Stimulated activated CD8-positive, alpha-beta memory T cell treated with anti-CD3 and anti-CD28 coated beads, Interleukin-7, amount 100 ng/mL, for 1 hour (primary cell): ENCODE results near the gene ENTPD1.

Source experiments
- DNase-seq, 2 donors: peaks; one replicate each; pipeline ENCODE4 v3.0.0-alpha.2; 2020; ENCODE audit warnings: low read depth in 2 of 2

The ENTPD1 gene

DNA sequence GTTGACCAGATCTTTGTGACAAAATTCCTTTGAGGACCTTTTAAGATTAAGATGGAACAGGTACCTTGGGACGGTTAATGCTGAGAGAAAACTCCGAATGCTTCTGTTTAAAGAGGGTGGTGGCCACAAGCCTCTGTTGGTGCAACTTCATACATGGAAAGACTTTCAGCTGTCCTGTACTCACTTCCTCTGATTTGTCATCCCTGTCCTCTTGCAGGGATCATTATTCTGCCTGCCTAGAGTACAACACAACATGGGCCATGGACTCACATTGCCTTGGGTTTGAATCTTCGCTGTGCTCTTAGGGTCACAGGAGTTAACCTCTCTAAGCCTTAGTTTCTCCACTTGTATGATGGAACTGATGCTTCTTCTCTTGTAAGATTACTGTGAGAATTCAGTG is 75.1 kb downstream of the ENTPD1 start:
- DNase-seq: no peak

- DNase-seq: no peak
Measured at GRCh38 chr10:95831515-95831914, 75.6 kb downstream of the ENTPD1 start.

- DNase-seq: peak in 1 of 2 donors; percentile 4
Measured at GRCh38 chr10:95832216-95833041, 76.5 kb downstream of the ENTPD1 start.

DNA sequence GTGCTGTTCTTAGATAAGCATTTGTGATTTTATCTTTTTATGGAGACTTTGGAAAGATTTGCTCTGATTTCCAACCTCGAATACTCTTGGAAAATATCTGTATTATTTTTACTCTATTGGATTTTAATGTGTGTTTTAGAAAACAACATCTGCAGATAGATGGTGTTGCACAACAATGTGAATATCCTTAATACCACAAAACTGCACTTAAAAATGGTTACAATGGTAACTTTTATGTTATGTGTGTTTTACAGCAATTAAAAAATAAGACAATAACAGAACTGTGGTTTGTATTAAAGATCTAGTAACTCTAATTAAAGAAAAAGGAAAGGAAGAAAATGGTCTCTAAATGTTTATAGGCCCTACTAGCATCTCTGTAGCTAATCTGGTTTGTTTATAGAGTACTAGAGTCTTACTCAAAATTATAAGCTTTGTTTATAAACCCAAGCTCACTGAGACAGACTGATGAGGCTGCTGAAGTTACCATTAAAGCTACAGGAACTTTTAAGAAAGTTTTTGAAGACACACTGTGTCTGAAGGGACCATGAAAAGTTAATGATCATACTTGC is 77.2 kb downstream of the ENTPD1 start:
- no peak for DNase-seq

DNA sequence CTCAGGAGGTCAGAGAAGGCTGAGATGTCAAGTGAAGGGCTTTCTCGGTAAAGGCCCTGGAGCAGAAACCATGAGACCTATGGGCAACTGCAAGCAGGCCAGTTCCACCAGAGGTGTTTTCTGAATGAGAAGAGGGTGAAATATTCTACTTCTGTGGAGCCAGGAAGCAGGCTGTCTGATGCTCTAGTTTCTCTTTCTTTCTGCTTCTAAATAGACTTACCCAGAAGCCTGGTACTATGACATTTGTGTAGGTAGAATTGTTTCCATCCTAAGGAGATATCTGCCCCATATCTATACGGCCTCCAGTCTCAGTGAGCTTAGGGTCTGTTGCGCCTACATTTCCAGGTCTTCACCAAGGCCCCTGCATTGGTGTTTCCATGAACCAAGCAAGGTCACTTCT is 78.4 kb downstream of the ENTPD1 start:
- no peak for DNase-seq

DNA sequence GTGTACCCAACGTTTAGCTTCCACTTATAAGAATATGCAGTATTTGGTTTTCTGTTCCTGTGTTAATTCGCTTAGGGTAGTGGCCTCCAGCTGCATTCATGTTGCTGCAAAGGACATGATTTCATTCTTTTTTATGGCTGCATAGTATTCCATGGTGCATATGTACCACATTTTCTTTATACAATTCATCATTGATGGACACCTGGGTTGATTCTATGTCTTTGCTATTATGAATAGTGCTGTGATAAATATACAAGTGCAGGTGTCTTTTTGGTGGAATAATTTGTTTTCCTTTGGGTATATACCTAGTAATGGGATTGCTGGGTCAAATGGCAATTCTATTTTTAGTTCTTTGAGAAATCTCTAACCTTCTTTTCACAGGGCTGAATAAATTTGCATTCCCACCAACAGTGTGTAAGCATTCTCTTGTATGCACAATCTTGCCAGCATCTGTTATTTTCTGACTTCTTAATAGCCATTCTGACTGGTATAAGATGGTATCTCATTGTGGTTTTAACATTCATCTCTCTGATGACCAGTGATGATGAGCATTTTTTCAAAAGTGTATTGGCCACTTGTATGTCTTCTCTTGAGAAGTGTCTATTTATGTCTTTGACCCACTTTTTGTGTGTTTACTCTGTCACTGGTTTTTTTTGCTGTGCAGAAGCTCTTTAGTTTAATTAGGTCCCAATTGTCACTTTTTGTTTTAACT is 79.3 kb downstream of the ENTPD1 start:
- DNase-seq: no peak

GRCh38 chr10:95835911-95836310 is 79.9 kb downstream of the ENTPD1 start:
- no peak for DNase-seq

DNA sequence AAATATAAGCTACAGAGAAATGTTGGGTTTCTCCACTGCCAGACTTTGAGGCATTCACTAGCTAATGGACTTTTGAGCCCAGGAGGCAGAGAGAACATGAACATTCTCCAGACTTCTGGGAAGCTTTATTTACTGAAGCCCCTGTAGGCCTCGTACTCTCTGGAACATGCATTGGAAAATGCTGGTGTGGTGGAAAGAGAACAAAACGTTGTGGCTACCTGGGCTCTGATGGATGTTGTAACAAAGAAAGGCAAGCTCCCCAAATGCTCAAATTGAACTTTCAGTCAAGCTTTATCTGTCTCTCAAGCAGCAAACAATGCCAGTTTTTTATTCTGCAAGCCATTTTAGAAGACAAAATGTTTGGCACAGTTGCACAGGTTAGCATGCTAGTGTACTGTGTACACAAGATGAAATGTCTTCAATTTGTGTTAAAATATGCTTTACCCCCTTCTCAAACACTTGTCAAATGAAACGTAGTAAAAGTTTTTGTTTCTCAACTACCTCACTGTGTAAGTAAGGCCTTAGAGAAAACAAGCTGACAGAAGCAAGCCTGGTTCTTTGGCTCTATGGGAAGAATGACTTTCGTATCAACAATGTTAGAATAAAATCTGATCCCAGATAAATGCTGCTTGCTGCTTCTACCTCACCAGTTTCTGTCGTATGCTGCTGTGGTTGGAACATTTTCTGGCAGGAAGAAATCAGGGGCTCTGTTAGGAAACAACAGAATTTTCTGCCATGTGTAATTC is 80.8 kb downstream of the ENTPD1 start:
- DNase-seq: no peak

DNA sequence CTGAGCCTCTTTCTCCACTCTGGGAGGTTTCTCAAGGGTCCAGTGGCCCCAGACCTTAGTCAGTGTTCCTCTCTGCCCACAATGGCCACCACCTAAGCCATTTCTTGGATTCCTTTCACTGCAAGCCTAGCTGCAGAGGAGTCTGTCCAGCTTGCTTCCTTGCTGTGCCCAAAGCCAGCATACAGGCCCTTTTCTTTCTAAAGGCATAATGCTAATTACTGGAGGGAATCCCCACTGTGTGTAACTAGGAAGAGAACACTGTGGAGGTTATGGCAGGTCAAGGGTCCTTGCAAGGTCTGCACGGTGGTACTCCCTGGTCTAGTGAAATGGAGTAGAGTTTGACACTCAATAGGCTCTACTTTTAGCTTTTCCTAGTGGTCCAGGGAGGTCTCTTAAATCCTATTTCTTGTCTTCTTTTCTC is 81.4 kb downstream of the ENTPD1 start:
- no peak for DNase-seq

DNA sequence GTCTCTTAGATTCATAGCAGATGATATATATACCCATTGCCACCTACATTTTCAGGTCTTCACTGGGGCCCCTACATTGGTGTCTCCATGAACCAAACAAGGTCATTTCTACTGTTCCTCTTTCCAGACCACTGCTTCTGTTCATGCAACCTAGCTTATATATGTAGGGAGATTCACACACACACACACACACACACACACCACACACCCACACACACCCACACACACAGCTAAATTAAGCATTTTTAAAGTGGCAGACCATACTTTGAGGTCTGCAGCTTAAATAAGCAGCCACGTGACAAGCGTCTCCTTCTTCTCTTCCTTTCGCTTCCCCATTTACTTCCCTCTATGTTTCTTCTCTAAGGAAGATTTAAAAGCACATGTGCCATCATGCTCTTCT is 81.8 kb downstream of the ENTPD1 start:
- DNase-seq: no peak

DNA sequence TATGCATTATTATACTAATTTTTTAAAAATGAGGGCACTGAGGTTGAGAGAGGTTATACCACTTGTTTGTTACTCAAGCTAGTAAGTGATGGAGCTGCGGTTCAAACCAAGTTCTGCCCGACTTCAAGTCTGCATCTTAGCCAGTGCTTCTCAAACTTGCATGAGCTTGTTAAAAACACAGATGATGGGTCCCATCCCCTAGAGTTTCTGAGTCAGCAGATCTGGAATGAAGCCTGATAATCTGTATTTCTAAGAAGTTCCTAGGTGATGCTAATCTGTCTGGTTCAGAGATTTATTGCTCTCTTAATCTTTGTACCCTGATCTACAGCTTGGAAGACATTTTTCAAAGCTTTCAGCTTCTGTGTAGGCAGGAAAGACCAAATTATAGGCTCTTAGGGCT is 84.2 kb downstream of the ENTPD1 start:
- no peak for DNase-seq

DNA sequence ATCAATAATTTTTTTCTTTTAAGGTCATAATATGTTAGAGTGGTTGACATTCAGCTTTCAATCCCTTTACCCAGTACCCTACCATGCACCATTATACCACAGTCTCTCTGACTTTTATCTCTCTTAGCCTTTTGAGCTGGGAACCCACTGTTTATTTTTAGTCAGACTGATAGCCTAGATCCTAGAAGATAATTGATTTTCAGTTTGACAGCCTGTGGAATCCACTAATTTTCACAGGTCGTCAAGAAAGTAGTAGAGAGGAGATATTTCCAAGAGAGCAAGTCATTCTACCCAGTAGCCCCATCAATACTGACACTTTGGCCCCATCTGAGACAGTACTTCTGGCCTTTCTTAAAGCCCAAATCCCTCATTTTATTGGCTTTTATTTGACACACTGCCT is 84.7 kb downstream of the ENTPD1 start:
- no peak for DNase-seq

GRCh38 chr10:95841661-95842498 is 85.9 kb downstream of the ENTPD1 start:
- DNase-seq: no peak

GRCh38 chr10:95845411-95845810 is 89.4 kb downstream of the ENTPD1 start:
- DNase-seq: no peak

GRCh38 chr10:95847007-95847406 is 91.0 kb downstream of the ENTPD1 start:
- DNase-seq: no peak

GRCh38 chr10:95848841-95849240 is 92.9 kb downstream of the ENTPD1 start:
- DNase-seq: no peak

DNA sequence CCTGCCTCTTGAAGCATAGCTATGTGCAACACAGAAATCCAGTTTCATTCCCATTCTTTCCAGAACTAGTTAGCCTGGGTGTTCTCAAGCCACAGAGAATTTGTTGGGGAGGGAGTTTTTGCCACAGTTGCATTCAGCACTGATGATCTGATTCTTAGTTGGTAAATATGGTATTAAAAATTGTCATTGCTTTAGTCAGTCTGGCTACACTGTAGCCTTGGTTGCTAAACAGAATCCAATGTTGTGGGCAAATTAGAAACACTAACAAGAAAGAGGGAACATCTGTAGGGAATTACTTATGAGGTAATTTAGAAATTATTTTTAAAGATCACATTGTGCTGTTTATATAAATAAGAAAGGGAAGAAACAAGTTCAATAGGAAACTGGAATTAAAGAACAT is 94.8 kb downstream of the ENTPD1 start:
- DNase-seq: no peak

- DNase-seq: no peak
Measured at GRCh38 chr10:95860166-95860940, 104.4 kb downstream of the ENTPD1 start.

GRCh38 chr10:95861386-95861785 is 105.4 kb downstream of the ENTPD1 start:
- DNase-seq: no peak
